C4-2B (cell line): ENCODE data around the gene ATP5F1E.
A peak's percentile ranks its signal among the peaks of the same experiment; 100 is the strongest.

Experiments
- H3K27ac ChIP-seq: fragments of 450-650 bp; 2 replicates; pipeline ENCODE4 v1.5.1; 2017
- ZFX ChIP-seq: fragments of 450-650 bp; IDR thresholded peaks from 2 replicates; pipeline ENCODE4 v1.6.1; 2017
- TF ChIP-seq, protein P1 (sequence below): fragments of 450-650 bp; conservative IDR thresholded peaks from 2 replicates; pipeline ENCODE4 v1.5.1; 2017; ENCODE audit warnings: mild to moderate bottlenecking

Gene ATP5F1E

DNA sequence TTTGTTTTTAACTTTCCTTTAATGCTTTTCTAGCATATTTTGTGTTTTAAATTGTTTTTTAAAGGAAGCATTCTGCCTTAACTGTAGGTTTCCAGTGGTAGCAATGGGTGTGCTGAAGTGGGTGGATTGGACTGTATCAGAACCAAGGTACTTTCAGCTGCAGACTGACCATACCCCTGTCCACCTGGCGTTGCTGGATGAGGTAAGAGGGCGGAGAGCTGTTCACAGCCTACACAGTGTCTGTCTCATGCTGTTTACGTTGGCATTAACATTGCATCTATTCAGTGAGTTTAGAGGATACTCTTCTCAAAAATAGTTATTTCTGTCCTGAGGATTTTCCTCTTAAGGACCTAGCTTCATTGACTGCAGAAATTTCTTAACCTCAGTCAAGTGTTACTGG is 39.2 kb downstream of the ATP5F1E start:
- no peak for TF ChIP-seq ZFX
- TF ChIP-seq, protein P1, sequence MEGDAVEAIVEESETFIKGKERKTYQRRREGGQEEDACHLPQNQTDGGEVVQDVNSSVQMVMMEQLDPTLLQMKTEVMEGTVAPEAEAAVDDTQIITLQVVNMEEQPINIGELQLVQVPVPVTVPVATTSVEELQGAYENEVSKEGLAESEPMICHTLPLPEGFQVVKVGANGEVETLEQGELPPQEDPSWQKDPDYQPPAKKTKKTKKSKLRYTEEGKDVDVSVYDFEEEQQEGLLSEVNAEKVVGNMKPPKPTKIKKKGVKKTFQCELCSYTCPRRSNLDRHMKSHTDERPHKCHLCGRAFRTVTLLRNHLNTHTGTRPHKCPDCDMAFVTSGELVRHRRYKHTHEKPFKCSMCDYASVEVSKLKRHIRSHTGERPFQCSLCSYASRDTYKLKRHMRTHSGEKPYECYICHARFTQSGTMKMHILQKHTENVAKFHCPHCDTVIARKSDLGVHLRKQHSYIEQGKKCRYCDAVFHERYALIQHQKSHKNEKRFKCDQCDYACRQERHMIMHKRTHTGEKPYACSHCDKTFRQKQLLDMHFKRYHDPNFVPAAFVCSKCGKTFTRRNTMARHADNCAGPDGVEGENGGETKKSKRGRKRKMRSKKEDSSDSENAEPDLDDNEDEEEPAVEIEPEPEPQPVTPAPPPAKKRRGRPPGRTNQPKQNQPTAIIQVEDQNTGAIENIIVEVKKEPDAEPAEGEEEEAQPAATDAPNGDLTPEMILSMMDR: no peak
- H3K27ac ChIP-seq: peak overlapping the region; percentile 65

DNA sequence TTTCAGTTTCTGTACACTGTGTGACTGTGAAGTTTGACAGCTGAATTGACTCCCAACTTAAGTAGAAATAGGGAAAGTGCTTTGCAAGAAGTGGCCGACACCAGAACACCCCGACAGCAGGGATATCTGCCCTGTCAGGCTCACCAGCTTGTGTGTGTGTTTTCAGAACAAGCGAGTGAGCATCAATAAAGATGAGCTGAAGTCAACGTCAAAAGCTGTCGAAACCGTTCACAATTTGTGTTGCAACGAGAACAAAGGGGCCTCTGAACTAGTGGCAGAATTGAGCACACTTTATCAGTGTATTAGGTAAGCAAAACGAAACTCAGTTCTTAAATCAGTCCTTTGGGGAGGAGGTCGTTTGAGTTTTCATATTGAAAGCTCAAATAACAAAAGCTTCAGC is 40.4 kb downstream of the ATP5F1E start:
- no peak for TF ChIP-seq ZFX
- TF ChIP-seq, protein P1: no peak
- no peak overlapping the region for H3K27ac ChIP-seq

- TF ChIP-seq ZFX: no peak
- TF ChIP-seq, protein P1: no peak
- no peak overlapping the region for H3K27ac ChIP-seq
Measured at GRCh38 chr20:58990651-58991445, 41.3 kb downstream of the ATP5F1E start.

DNA sequence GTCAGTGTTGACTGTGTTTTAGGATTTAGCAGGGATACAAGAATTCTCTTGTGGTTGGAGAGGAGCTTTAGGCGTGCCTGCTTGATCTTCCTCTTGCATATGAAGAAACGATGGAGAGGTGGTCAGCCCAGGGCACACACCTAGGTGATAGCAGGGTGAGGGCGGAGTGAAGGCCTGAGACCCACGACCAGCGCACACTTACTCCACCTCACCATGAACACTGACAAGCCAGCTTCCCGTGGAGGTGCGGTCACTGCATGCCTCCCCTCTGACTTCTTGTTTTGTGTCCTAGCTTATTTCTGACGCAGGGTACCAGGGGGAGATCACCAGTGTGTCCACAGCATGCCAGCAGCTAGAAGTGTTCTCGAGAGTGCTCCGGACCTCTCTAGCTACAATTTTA is 42.9 kb downstream of the ATP5F1E start:
- H3K27ac ChIP-seq: no peak overlapping the region
- no peak for TF ChIP-seq ZFX
- TF ChIP-seq, protein P1: no peak

GRCh38 chr20:58988565-58988882 is 43.6 kb downstream of the ATP5F1E start:
- H3K27ac ChIP-seq: no peak overlapping the region
- TF ChIP-seq ZFX: no peak
- TF ChIP-seq, protein P1: no peak

DNA sequence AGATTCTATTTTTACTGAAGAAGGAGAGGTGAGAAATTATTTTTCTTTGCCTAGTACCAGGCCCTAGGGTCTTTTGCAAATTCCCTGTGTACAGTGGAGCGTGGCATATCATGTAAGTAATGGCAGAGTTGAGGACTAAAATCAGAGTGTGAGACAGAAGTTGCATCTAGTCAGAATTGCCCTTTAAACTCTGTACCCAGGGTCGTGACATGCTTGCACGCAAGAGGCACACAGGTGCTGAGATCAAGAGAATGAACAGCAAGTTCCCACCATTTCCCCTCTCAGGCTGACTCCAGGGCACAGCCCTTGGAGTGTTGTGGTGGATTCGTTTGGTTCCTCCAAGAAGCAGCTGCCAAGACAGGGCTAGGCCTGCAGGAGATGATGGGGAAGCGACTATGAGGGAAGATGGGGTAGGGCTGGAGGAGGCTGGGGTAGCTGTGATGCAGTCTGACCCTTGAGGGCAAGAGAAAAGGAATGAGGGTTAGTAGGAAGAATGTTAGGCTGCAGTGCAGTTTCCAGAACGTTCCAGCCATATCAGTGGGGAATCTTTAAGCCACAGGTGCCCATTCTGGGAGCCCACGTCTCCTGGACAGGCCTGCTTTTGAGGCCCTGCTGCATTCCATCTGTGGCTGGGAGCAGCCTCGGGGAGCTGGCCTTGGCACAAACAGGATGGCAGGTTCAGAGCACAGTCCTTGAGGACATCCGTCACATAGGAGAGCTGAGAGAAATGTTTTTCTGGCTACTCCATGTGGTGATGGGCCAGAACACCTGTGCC is 44.2 kb downstream of the ATP5F1E start:
- no peak overlapping the region for H3K27ac ChIP-seq
- no peak for TF ChIP-seq ZFX
- TF ChIP-seq, protein P1: no peak

GRCh38 chr20:58986968-58987517 is 45.1 kb downstream of the ATP5F1E start:
- no peak overlapping the region for H3K27ac ChIP-seq
- no peak for TF ChIP-seq ZFX
- TF ChIP-seq, protein P1: no peak
